Measurements from ENCODE around the gene OR2F2.

GRCh38 chr7:143958781-143959180 is 23.7 kb downstream of the OR2F2 start:
- TF ChIP-seq ELF4 (IDR thresholded peaks at IDR 0.05) (no peak), LEF1 (IDR thresholded peaks at IDR 0.05; ENCODE audit: borderline replicate concordance) (no peak), TARDBP (IDR thresholded peaks at IDR 0.05) (no peak), SP1 (IDR thresholded peaks at IDR 0.05) (no peak), HDGF (IDR thresholded peaks at IDR 0.05; ENCODE audit: borderline replicate concordance) (no peak), SUZ12 (IDR thresholded peaks at IDR 0.05) (no peak), FOXA1 (IDR thresholded peaks at IDR 0.05) (no peak), NFRKB (IDR thresholded peaks at IDR 0.05) (no peak), CTBP1 (IDR thresholded peaks at IDR 0.05; ENCODE audit: borderline replicate concordance) (no peak), L3MBTL2 (conservative IDR thresholded peaks at IDR 0.05) (no peak), BHLHE40 (IDR thresholded peaks at IDR 0.05; ENCODE audit: borderline replicate concordance) (no peak), FOXK2 (IDR thresholded peaks at IDR 0.05) (no peak), ARNT (IDR thresholded peaks at IDR 0.05) (no peak)
- TF ChIP-seq, protein P1, sequence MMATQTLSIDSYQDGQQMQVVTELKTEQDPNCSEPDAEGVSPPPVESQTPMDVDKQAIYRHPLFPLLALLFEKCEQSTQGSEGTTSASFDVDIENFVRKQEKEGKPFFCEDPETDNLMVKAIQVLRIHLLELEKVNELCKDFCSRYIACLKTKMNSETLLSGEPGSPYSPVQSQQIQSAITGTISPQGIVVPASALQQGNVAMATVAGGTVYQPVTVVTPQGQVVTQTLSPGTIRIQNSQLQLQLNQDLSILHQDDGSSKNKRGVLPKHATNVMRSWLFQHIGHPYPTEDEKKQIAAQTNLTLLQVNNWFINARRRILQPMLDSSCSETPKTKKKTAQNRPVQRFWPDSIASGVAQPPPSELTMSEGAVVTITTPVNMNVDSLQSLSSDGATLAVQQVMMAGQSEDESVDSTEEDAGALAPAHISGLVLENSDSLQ (IDR thresholded peaks at IDR 0.05), result no peak

Measured in HEK293T (cell line).